Calu3 (cell line): ENCODE measurements around the gene FSD2. TPM values are rescaled to one million over a fixed set of nuclear protein-coding genes. Genes with fewer than 3 reads are reported as not detected.
"Not testable (repeated sequence)": the region's sequence is repeated elsewhere in the genome, so short reads cannot be mapped to it uniquely, and the experiment has no call there.

Source experiments
- BruUV-seq: library from RNA; stranded (reverse); fragments of 400-500 nt; replicated peaks from 2 replicates; lab custom pipeline; 2021; lab: Mats Ljungman, UMichigan
- CTCF ChIA-PET: fragments of 300-600 bp; sonication (Branson Sonifier 250); formaldehyde crosslinking; loops from one replicate; lab custom pipeline; 2022; ENCODE audit warnings: antibody characterized with exemption; lab: Charles Lee
- DNase-seq: peaks from one replicate; pipeline ENCODE4 v3.0.0; 2022
- H3K27ac Mint-ChIP-seq: one replicate; pipeline ENCODE4 v1.8.0; 2022; ENCODE audit warnings: mixed read lengths; ENCODE audit not compliant: unreplicated experiment
- H3K27me3 Mint-ChIP-seq: one replicate; pipeline ENCODE4 v1.8.0; 2022; ENCODE audit warnings: mixed read lengths; ENCODE audit not compliant: unreplicated experiment
- H3K36me3 Mint-ChIP-seq: one replicate; pipeline ENCODE4 v1.8.0; 2022; ENCODE audit warnings: mild to moderate bottlenecking, moderate library complexity, mixed read lengths; ENCODE audit not compliant: insufficient read depth, unreplicated experiment
- H3K4me1 Mint-ChIP-seq: one replicate; pipeline ENCODE4 v1.8.0; 2022; ENCODE audit warnings: mild to moderate bottlenecking, low read depth, mixed read lengths; ENCODE audit not compliant: unreplicated experiment
- H3K4me3 Mint-ChIP-seq: one replicate; pipeline ENCODE4 v1.8.0; 2022; ENCODE audit warnings: mild to moderate bottlenecking, low read depth, moderate library complexity, mixed read lengths; ENCODE audit not compliant: unreplicated experiment
- H3K9me3 Mint-ChIP-seq: one replicate; pipeline ENCODE4 v1.8.0; 2022; ENCODE audit warnings: low read depth, mixed read lengths; ENCODE audit not compliant: unreplicated experiment
- CTCF ChIP-seq: fragments of 200-600 bp; IDR thresholded peaks from one replicate; pipeline ENCODE4 v1.8.0; 2022; ENCODE audit warnings: antibody characterized with exemption; ENCODE audit not compliant: unreplicated experiment
- intact Hi-C: fragments of 100-400 bp; cut with micrococcal nuclease; formaldehyde crosslinking; loops from one replicate; pipeline ENCODE4 v1.10.0; 2022; ENCODE audit not compliant: unreplicated experiment
- total RNA-seq: library from RNA; stranded (reverse); gene quantifications from 2 replicates; pipeline ENCODE4 v1.2.3, GENCODE V29; 2022

Gene FSD2
- total RNA-seq, 1 experiment from 2014 or later = not detected

GRCh38 chr15:82830427-82831173, 24.7 kb upstream of the FSD2 start:
- no TSS peak for BruUV-seq
- peaks cover 25% of the 10 kb centered on the region for H3K4me1 Mint-ChIP-seq
- H3K4me3 Mint-ChIP-seq = no peak overlapping the region
- H3K27ac Mint-ChIP-seq = no peak overlapping the region
- DNase-seq = no peak
- no peaks in the 10 kb centered on the region for H3K27me3 Mint-ChIP-seq
- no peak for TF ChIP-seq CTCF
- intact Hi-C loops = loop anchor here (10.0 kb wide), 1 partner anchor 154 kb away; the partner anchor contains the start of gene RAMAC
- H3K9me3 Mint-ChIP-seq = no peaks in the 10 kb centered on the region
- CTCF ChIA-PET = no interaction called here
- H3K36me3 Mint-ChIP-seq = peaks cover 90% of the 10 kb centered on the region

GRCh38 chr15:82829234-82829633, 23.4 kb upstream of the FSD2 start:
- peaks cover 84% of the 10 kb centered on the region for H3K36me3 Mint-ChIP-seq
- H3K4me3 Mint-ChIP-seq = no peak overlapping the region
- no peaks in the 10 kb centered on the region for H3K9me3 Mint-ChIP-seq
- peaks cover 25% of the 10 kb centered on the region for H3K4me1 Mint-ChIP-seq
- H3K27me3 Mint-ChIP-seq = no peaks in the 10 kb centered on the region
- H3K27ac Mint-ChIP-seq = peak overlapping the region; percentile 43
- no peak for DNase-seq
- TF ChIP-seq CTCF = no peak
- CTCF ChIA-PET = no interaction called here
- intact Hi-C loops = no loop called here
- no TSS peak for BruUV-seq

DNA sequence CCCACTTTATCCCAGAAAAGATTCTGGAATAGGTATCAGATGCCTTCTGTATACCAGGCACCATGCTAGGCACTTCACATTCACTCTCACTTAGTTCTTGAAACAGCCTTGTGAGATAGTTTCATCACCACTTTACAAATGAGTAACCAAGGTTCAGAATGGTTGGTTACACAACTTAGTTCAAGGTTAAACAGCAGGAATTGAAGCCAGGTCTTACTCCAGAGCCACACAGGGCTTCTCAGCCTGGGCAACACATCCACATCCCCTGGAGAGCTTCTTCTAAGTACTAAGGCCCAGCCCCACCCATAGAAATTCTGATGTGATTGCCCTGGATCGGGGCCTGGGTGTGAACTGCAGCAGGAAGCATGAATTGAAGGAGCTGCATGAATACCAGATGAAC, 22.2 kb upstream of the FSD2 start:
- CTCF ChIA-PET = interaction anchor here (0.6 kb wide), 1 partner anchor 1368 kb away, joined by 3 read pairs; no protein-coding TSS in a partner anchor

DNA sequence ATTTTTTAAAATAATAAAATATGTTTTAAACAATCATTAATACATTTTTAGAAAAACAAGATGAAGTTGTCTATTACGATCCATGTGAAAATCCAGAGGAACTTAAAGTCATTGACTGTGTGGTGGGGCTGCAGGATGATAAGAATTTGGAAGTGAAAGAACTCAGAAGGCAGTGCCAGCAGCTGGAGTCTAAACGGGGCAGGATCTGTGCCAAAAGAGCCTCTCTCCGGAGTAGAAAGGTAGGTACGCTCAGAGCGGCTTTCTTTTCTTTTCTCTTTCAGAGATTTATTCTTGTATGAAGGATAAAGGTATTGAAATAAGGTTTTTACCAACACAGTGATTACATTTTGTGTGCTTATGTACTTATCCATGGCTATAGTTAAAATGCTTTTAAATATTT, 17.2 kb upstream of the FSD2 start:
- Mint-ChIP-seq H3K27ac (no peak overlapping the region), H3K4me3 (no peak overlapping the region), H3K4me1 (no peaks in the 10 kb centered on the region), H3K9me3 (peaks cover 2% of the 10 kb centered on the region), H3K36me3 (peaks cover 64% of the 10 kb centered on the region), H3K27me3 (no peaks in the 10 kb centered on the region)
- intact Hi-C loops = no loop called here
- CTCF ChIA-PET = no interaction called here
- no peak for TF ChIP-seq CTCF
- no TSS peak for BruUV-seq
- DNase-seq = no peak

More for the DNA sequence above, 22.2 kb upstream of the FSD2 start:
- H3K9me3 Mint-ChIP-seq = no peaks in the 10 kb centered on the region
- H3K4me3 Mint-ChIP-seq = no peak overlapping the region
- peaks cover 19% of the 10 kb centered on the region for H3K4me1 Mint-ChIP-seq
- TF ChIP-seq CTCF = no peak
- peaks cover 73% of the 10 kb centered on the region for H3K36me3 Mint-ChIP-seq
- no peak overlapping the region for H3K27ac Mint-ChIP-seq
- DNase-seq = no peak
- H3K27me3 Mint-ChIP-seq = no peaks in the 10 kb centered on the region
- intact Hi-C loops = no loop called here
- no TSS peak for BruUV-seq

GRCh38 chr15:82821851-82822250, 16.0 kb upstream of the FSD2 start:
- H3K27me3 Mint-ChIP-seq, H3K4me3 Mint-ChIP-seq, CTCF ChIA-PET, H3K27ac Mint-ChIP-seq, BruUV-seq, intact Hi-C loops, DNase-seq, H3K9me3 Mint-ChIP-seq, H3K4me1 Mint-ChIP-seq: not testable (repeated sequence)
- peaks cover 56% of the 10 kb centered on the region for H3K36me3 Mint-ChIP-seq

DNA sequence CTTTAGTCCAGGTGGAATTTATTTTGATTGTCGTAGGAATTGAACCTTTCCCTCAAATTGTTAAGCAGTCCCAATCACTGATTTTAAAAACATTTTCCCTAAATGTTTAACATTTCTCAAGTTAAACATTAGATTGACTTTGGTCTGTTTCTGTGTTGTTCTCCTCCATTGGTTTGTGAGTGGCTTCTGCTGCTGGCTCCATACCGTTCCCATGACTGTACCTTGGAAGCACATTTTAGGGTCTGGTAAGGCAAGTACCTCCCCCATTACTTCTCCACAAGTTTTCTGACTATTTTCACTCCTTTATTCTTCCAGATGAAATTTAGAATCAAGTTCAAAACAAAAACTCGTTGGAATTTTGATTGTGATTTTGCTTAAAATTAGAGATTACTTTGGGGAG, 15.5 kb upstream of the FSD2 start:
- H3K36me3 Mint-ChIP-seq = peaks cover 54% of the 10 kb centered on the region
- BruUV-seq, H3K9me3 Mint-ChIP-seq, H3K27ac Mint-ChIP-seq, intact Hi-C loops, H3K4me3 Mint-ChIP-seq, H3K27me3 Mint-ChIP-seq, DNase-seq, H3K4me1 Mint-ChIP-seq, CTCF ChIA-PET: not testable (repeated sequence)
